HG02610 (cell line): Measurements from ENCODE around the gene RAD51AP2.
"Not testable (repeated sequence)": the region's sequence is repeated elsewhere in the genome, so short reads cannot be mapped to it uniquely, and the experiment has no call there.

Experiments
- ATAC-seq: cut with Tn5 transposase; IDR thresholded peaks from one replicate; pipeline ENCODE4 v1.9.1; 2021; ENCODE audit warnings: mild to moderate bottlenecking, moderate library complexity; ENCODE audit not compliant: unreplicated experiment

Gene RAD51AP2

DNA sequence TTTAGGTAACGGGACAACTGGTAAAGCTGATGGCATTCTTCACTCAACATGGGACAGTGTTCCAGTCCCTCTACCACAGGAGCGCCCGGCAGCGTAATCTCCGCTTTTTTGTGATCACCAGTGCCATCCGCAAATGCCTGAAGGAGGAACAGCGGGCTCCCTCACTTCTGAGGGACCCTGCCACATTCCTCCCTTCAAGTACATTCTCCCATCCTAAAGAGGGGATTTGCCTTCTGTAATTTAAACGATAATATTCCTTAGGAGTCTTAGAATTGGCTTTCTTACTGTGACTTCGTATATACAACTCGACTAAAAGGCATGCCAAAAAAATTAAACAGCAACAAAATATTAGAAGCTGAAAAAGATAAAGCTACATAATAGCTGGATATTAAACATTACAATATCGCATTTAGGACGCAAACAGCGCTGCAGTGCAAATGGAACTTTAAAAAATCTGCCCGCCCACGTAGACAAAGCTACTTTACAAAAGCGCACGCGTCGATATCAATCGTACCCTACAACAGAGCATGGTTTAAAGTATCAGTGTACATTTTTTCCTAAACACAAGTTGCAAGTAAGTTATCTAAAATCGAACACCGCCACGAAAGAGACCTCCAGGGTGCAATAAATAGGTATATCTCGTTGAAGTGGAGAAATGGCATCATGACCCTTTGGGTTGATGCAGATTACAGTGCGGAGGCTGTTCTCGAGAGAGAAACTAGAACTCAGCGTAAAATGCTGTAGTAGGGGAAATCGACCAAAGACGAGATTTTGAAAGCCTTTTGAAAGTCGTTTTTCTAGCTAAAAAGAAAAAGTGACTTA lies 20.0 kb upstream of the RAD51AP2 start:
- no peak for ATAC-seq

GRCh38 chr2:17536416-17536815 lies 18.2 kb upstream of the RAD51AP2 start:
- ATAC-seq = no peak

DNA sequence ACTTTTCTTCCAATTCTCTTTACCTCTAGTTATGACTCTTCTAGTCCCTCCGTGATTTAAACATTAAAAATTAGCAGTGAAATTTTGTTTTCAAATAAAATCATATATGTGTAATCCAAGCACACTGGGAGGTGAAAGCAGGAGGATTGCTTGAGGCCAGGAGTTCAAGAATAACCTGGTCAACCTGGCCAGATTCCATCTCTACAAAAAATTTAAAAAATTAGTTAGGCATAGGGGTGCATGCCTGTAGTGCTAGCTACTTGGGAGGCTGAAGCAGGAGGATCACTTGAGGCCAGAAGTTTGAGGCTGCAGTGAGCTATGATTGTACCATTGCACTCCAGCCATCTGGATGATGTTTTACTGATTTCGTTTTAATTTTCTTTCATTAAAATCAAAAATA lies 15.3 kb upstream of the RAD51AP2 start:
- no peak for ATAC-seq

DNA sequence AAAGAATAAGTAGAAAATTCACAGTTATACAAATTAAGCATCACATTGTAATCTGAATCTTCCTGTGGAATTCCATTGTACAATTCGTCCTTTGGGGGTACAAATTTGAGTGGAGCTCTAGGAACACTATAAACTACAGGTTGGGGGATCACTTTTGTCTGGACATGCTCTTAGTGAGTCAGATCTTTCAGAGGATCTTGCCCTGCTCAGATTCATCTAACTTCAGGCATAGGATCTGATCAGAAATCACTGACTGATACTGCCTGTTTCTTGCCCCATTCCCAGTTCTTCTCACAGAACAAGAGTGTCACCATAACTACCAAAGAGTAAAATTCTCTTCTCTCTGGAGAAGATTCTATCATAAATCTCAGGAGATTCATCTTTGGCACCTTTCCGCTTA lies 11.5 kb upstream of the RAD51AP2 start:
- no peak for ATAC-seq

GRCh38 chr2:17522303-17522702 lies 4.1 kb upstream of the RAD51AP2 start:
- ATAC-seq = no peak

- no peak for ATAC-seq
These were observed 3.4 kb upstream of the RAD51AP2 start for GRCh38 chr2:17521621-17522020.

GRCh38 chr2:17520761-17521160 lies 2.5 kb upstream of the RAD51AP2 start:
- no peak for ATAC-seq

DNA sequence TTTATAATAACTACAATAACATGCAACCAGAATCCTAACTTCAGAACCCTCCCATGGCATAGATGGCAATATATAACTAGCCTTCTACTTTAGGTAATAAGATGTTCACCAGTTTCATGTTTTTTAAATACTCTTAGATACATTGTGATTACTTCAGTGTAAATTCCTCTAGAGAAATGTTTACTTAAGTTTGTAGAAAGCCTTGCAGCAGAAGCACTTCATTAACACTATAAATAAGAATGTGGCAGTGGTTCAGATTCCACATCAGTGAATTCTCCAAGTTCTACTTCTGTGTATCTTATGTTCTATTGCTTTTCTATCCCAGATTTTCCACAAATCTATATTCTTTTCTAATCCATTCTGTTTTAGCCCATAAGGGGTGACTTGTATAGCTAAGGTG lies 1.2 kb upstream of the RAD51AP2 start:
- no peak for ATAC-seq

DNA sequence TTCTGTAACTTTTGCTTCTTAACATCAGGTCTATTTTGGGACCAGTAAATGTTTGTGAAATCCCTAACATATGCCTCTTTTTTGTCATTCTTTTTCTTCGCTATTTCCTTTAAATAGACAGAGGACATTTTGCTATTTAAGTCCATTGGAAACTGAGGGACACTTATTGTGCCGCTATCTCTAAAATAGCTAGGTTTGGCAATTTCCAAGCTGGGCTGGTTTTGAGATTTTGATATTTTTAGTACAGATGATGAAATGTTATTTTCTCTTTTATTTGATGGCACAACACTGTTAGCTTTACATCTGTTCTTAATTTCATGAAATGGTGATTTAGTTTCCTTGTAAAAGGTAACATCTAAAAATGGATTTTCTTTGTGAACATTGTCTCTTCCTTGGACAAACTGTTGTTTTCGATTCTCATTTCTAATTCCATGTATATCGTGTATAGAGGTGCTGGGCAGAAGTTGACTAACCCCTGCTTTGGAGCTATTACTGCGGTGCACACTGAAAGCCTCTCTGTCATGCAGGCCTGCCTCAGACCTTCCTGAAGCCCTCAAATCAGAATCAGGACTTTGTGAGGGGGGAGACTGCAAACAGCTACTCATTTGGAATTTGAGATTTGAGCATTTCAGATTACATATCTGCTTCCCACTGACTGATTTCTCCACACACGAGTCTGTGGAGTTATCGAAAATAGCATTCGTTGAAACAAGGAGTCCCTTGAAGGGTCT lies 594 bp downstream of the RAD51AP2 start:
- peak; percentile 29 for ATAC-seq

DNA sequence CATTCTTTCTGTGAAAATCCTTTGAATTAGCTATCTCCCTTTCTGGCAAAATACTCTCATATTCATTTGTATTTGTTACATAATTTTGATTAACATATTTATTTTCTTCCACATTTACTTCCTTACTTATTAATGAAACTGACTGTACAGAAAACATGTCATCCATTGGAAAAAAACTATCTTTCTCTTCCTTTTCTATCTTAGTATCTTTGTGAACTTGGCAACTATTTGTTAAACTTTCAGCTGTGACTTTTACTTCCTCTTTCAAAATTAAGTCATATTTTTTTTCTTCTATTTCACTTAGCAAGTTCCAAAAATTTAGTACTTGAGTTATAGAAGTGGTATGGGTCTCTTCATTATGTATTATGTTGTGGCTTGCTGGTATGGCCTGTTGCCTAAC lies 2.6 kb downstream of the RAD51AP2 start:
- ATAC-seq = peak; percentile 36

- no peak for ATAC-seq
These were observed 11.3 kb downstream of the RAD51AP2 start for GRCh38 chr2:17506736-17507616.

- ATAC-seq = no peak
These were observed 20.5 kb downstream of the RAD51AP2 start for GRCh38 chr2:17497718-17498117.

GRCh38 chr2:17495590-17495989 lies 22.6 kb downstream of the RAD51AP2 start:
- ATAC-seq = no peak

DNA sequence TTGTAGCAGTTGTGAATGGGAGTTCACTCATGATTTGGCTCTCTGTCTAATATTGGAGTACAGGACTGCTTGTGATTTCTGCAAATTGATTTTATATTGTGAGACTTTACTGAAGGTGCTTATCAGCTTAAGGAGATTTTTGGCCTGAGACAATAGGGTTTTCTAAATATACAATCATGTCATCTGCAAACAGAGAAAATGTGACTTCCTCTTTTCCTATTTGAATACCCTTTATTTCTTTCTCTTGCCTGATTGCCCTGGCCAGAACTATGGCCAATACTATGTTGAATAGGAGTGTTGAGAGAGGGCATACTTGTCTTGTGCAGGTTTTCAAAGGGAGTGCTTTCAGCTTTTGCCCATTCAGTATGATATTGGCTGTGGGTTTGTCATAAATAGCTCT lies 28.1 kb downstream of the RAD51AP2 start:
- ATAC-seq = not testable (repeated sequence)

DNA sequence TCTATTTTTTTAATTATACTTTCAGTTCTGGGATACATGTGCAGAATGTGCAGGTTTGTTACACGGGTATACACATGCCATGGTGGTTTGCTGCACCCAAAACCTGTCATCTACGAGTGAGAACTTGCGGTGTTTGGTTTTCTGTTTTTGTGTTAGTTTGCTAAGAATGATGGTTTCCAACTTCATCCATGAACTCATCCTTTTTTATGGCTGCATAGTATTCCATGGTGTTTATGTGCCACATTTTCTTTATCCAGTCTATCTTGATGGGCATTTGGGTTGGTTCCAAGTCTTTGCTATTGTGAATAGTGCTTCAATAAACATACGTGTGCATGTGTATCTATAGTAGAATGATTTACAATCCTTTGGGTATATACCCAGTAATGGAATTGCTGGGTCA lies 29.6 kb downstream of the RAD51AP2 start:
- ATAC-seq = not testable (repeated sequence)

- no peak for ATAC-seq
These were observed 34.7 kb downstream of the RAD51AP2 start for GRCh38 chr2:17483496-17483895.

DNA sequence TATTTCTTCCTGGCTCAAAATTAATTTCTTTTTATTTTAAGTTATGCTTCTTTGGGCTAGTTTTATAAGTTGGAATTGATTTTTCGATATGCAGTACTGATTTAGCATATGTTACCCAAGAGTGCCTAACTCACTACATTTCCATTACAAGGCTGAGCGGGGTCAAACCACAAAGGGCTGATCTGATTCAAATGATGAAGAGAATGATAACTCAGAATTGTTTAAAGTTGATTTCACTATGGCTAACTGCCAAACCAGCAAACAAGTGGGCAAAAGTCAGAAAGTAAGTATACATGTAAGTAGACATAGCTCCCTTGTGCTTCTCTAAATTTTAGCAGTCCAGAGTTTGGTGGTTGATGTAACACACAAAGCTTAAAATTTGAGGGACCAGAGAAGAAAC lies 35.6 kb downstream of the RAD51AP2 start:
- ATAC-seq = no peak

GRCh38 chr2:17479875-17480274 lies 38.4 kb downstream of the RAD51AP2 start:
- no peak for ATAC-seq

DNA sequence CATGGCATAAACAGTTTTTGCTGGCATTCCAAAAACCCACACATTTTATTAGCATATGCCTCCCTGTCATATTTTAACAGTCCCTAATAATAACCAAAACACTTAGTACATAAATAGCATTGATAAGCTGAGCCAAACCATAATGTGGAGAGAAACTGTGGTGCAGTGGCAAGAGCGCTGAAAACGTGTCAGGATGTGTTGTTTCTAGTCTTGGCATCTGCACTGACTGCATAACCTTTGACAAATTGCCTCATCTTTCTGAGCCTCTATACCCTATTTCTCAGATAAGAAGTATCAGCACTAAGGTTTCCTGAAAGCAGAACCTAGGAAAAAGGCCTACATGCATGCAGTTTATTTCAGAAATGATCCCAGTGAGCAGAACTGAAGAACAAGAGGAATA lies 41.4 kb downstream of the RAD51AP2 start:
- no peak for ATAC-seq

- ATAC-seq = no peak
These were observed 42.2 kb downstream of the RAD51AP2 start for GRCh38 chr2:17476064-17476463.

GRCh38 chr2:17475286-17475685 lies 43.0 kb downstream of the RAD51AP2 start:
- no peak for ATAC-seq
